GM23338 (cell line): Measurements from ENCODE around the gene BCR. TPM values are rescaled to one million over a fixed set of nuclear protein-coding genes. Genes with fewer than 3 reads are reported as not detected.

Experiments
- ATAC-seq: fragments of 200-7000 bp; cut with Tn5 transposase; 3 replicates; pipeline ENCODE4 v1.9.1; 2020
- DNase-seq: peaks from one replicate; pipeline ENCODE4 v3.0.0-alpha.2; 2015; ENCODE audit warnings: low spot score
- H2AFZ ChIP-seq: fragments of 200-600 bp; sonication (generic); 2 replicates; pipeline ENCODE4 v1.8.0; 2016; ENCODE audit warnings: antibody characterized with exemption, mild to moderate bottlenecking, moderate library complexity
- H3F3A ChIP-seq: fragments of 200-600 bp; sonication (generic); replicated peaks from 2 replicates; pipeline ENCODE4 v1.8.0; 2017; ENCODE audit warnings: antibody characterized with exemption, mixed run types, low read depth
- H3K27ac ChIP-seq: fragments of 200-600 bp; sonication (generic); 2 replicates; pipeline ENCODE4 v1.6.1; 2016; ENCODE audit warnings: low read depth
- H3K27me3 ChIP-seq: fragments of 200-600 bp; sonication (generic); 2 replicates; pipeline ENCODE4 v1.8.0; 2016; ENCODE audit warnings: mild to moderate bottlenecking, mixed run types, moderate library complexity; ENCODE audit not compliant: insufficient read depth
- H3K36me3 ChIP-seq: fragments of 200-600 bp; sonication (generic); 2 replicates; pipeline ENCODE4 v1.8.0; 2016; ENCODE audit warnings: mild to moderate bottlenecking; ENCODE audit not compliant: insufficient read depth
- H3K4me1 ChIP-seq: fragments of 200-600 bp; sonication (generic); 2 replicates; pipeline ENCODE4 v1.8.0; 2016; ENCODE audit warnings: mild to moderate bottlenecking, moderate library complexity; ENCODE audit not compliant: insufficient read depth
- H3K4me2 ChIP-seq: fragments of 200-600 bp; sonication (generic); 2 replicates; pipeline ENCODE4 v1.7.1; 2017; ENCODE audit warnings: mixed run types
- H3K4me3 ChIP-seq: fragments of 200-600 bp; sonication (generic); 2 replicates; pipeline ENCODE4 v1.6.1; 2016; ENCODE audit warnings: mixed run types
- H3K79me2 ChIP-seq: fragments of 200-600 bp; sonication (generic); replicated peaks from 2 replicates; pipeline ENCODE4 v1.8.0; 2017; ENCODE audit warnings: mild to moderate bottlenecking; ENCODE audit not compliant: insufficient read depth
- H3K9me2 ChIP-seq: fragments of 200-600 bp; sonication (generic); 2 replicates; pipeline ENCODE4 v1.8.0; 2017; ENCODE audit not compliant: insufficient read depth
- H4K20me1 ChIP-seq: fragments of 200-600 bp; sonication (generic); replicated peaks from 2 replicates; pipeline ENCODE4 v1.8.0; 2017; ENCODE audit warnings: mild to moderate bottlenecking; ENCODE audit not compliant: insufficient read depth
- H3K27ac Mint-ChIP-seq: 2 replicates; pipeline ENCODE4 v1.8.0; 2020; ENCODE audit warnings: inconsistent platforms, mild to moderate bottlenecking, moderate library complexity, mixed read lengths
- H3K27me3 Mint-ChIP-seq: 3 replicates; pipeline ENCODE4 v1.8.0; 2022; ENCODE audit warnings: low read depth, mild to moderate bottlenecking, moderate library complexity, mixed read lengths, inconsistent platforms; ENCODE audit not compliant: insufficient read depth, poor library complexity
- H3K36me3 Mint-ChIP-seq: 3 replicates; pipeline ENCODE4 v1.8.0; 2021; ENCODE audit warnings: low read depth, mild to moderate bottlenecking, inconsistent platforms, moderate library complexity, mixed read lengths
- H3K4me1 Mint-ChIP-seq: 3 replicates; pipeline ENCODE4 v1.8.0; 2020; ENCODE audit warnings: mild to moderate bottlenecking, inconsistent platforms, mixed read lengths
- H3K4me3 Mint-ChIP-seq: 3 replicates; pipeline ENCODE4 v1.8.0; 2021; ENCODE audit warnings: moderate library complexity, mild to moderate bottlenecking, inconsistent platforms, mixed read lengths
- H3K9me3 Mint-ChIP-seq: 3 replicates; pipeline ENCODE4 v1.8.0; 2020; ENCODE audit warnings: moderate library complexity, mild to moderate bottlenecking, inconsistent platforms, mixed read lengths
- CREB1 ChIP-seq: fragments of 250-450 bp; sonication (Bioruptor Pico); IDR thresholded peaks from 2 replicates; pipeline ENCODE4 v1.5.0; 2020; ENCODE audit warnings: low read depth, mild to moderate bottlenecking, moderate library complexity
- CTCF ChIP-seq, 2 experiments: fragments of 200-600 bp in 1 of 2; sonication (generic) in 1 of 2; conservative IDR thresholded peaks; 2 replicates each; pipeline versions ENCODE4 v1.5.1 to v1.6.1; 2016 to 2017; ENCODE audit warnings: antibody characterized with exemption in 2 of 2, low read depth in 2 of 2, mild to moderate bottlenecking in 2 of 2, moderate library complexity in 1 of 2
- ETS1 ChIP-seq: IDR thresholded peaks from 2 replicates; pipeline ENCODE4 v1.6.1; 2016; ENCODE audit warnings: antibody characterized with exemption
- EZH2 ChIP-seq: fragments of 200-600 bp; sonication (generic); IDR thresholded peaks from one replicate; pipeline ENCODE4 v1.8.0; 2017; ENCODE audit warnings: antibody characterized with exemption, mild to moderate bottlenecking, low read depth; ENCODE audit not compliant: unreplicated experiment
- EZH2phosphoT487 ChIP-seq: fragments of 200-600 bp; sonication (generic); IDR thresholded peaks from one replicate; pipeline ENCODE4 v1.8.1; 2018; ENCODE audit warnings: antibody characterized with exemption; ENCODE audit not compliant: unreplicated experiment
- JUNB ChIP-seq: IDR thresholded peaks from one replicate; pipeline ENCODE4 v1.6.1; 2016; ENCODE audit warnings: antibody characterized with exemption; ENCODE audit not compliant: unreplicated experiment
- NANOG ChIP-seq: IDR thresholded peaks from 2 replicates; pipeline ENCODE4 v1.6.1; 2016; ENCODE audit warnings: antibody characterized with exemption, borderline replicate concordance
- POLR2AphosphoS5 ChIP-seq: IDR thresholded peaks from 2 replicates; pipeline ENCODE4 v1.6.1; 2016; ENCODE audit warnings: antibody characterized with exemption, low read depth
- STAT1 ChIP-seq: IDR thresholded peaks from one replicate; pipeline ENCODE4 v1.6.1; 2016; ENCODE audit warnings: antibody characterized with exemption; ENCODE audit not compliant: unreplicated experiment
- ZNF114 ChIP-seq: fragments of 250-450 bp; sonication (Bioruptor Pico); IDR thresholded peaks from 2 replicates; pipeline ENCODE4 v1.5.0; 2020; ENCODE audit warnings: mild to moderate bottlenecking, moderate library complexity
- ZNF331 ChIP-seq: fragments of 250-450 bp; sonication (Bioruptor Pico); IDR thresholded peaks from 2 replicates; pipeline ENCODE4 v1.5.0; 2020; ENCODE audit warnings: low read depth, mild to moderate bottlenecking, moderate library complexity
- polyA plus RNA-seq: library from polyadenylated mRNA; unstranded; fragments of >200 nt; fragmentation: Nextera tagmentation; extraction: Ambion mirVana; gene quantifications from 2 replicates; pipeline ENCODE4 v1.2.1, GENCODE V29; 2016
- total RNA-seq: library from RNA; depleted of rRNA; stranded (reverse); fragments of >200 nt; shearing (Covaris generic); gene quantifications from 2 replicates; pipeline ENCODE4 v1.2.3, GENCODE V29; 2014
- TF ChIP-seq, protein P1 (sequence below): fragments of 250-450 bp; sonication (Bioruptor Pico); IDR thresholded peaks from 2 replicates; pipeline ENCODE4 v1.5.0; 2020; ENCODE audit warnings: mild to moderate bottlenecking, moderate library complexity
- TF ChIP-seq, protein P2 (sequence below): IDR thresholded peaks from one replicate; pipeline ENCODE4 v1.6.1; 2018; ENCODE audit warnings: antibody characterized with exemption; ENCODE audit not compliant: unreplicated experiment

The BCR gene
- total and polyA plus RNA-seq, 2 experiments from 2014 or later, result 17.7 to 121 TPM

DNA sequence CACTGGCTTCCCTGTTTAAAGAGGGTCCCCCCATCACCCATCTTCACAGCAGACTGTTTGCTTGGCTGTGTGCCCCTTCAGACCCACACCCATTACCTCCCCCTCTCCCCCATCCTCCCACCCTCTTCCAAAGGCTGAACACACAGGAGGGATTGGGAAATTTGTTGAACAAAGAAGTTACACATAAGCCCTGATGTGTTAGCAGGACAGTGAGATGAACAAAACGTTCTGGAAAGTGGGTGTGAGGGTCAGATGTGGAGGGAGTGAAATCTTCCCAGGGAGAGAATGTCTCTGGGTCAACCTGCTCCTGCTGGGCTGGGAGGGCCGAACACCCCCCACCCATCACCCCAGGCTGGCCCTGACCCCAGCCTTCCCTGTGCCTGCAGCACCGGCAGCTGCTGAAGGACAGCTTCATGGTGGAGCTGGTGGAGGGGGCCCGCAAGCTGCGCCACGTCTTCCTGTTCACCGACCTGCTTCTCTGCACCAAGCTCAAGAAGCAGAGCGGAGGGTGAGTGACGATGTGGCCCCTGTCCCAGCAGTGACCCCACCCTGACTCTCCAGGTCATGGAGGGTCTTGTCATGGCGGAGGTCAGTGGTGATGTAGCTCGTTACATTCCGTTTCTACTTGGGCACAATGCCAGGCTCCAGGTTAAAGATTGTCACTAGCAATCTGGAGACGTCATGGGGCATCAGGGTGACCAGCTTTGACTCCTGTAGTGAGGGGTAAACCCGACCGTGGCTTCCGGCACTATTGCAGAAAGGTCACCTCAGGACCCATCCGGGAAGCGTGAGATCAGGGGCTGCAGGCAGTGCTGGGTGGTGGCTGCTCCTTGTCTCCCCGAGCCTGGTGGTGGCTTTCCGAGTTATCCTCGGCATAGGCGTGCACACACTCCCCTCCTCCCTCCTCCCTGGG is 103.5 kb downstream of the BCR start:
- H3K9me2 ChIP-seq, result no peaks in the 10 kb centered on the region
- H3K4me2 ChIP-seq, result no peak overlapping the region
- Mint-ChIP-seq H3K4me3 (no peak overlapping the region), H3K9me3 (no peaks in the 10 kb centered on the region; the same call in 2 of the 3 replicates), H3K36me3 (peaks cover 44% of the 10 kb centered on the region), H3K27ac (no peak overlapping the region), H3K4me1 (0 out of 3 replicates have a peak, but pooled peaks cover 4% of the 10 kb centered on the region), H3K27me3 (peaks cover 20% of the 10 kb centered on the region)
- no peaks in the 10 kb centered on the region for H3K79me2 ChIP-seq
- H4K20me1 ChIP-seq, result 0 out of 2 replicates have a peak, but pooled peaks cover 6% of the 10 kb centered on the region
- TF ChIP-seq, protein P1, sequence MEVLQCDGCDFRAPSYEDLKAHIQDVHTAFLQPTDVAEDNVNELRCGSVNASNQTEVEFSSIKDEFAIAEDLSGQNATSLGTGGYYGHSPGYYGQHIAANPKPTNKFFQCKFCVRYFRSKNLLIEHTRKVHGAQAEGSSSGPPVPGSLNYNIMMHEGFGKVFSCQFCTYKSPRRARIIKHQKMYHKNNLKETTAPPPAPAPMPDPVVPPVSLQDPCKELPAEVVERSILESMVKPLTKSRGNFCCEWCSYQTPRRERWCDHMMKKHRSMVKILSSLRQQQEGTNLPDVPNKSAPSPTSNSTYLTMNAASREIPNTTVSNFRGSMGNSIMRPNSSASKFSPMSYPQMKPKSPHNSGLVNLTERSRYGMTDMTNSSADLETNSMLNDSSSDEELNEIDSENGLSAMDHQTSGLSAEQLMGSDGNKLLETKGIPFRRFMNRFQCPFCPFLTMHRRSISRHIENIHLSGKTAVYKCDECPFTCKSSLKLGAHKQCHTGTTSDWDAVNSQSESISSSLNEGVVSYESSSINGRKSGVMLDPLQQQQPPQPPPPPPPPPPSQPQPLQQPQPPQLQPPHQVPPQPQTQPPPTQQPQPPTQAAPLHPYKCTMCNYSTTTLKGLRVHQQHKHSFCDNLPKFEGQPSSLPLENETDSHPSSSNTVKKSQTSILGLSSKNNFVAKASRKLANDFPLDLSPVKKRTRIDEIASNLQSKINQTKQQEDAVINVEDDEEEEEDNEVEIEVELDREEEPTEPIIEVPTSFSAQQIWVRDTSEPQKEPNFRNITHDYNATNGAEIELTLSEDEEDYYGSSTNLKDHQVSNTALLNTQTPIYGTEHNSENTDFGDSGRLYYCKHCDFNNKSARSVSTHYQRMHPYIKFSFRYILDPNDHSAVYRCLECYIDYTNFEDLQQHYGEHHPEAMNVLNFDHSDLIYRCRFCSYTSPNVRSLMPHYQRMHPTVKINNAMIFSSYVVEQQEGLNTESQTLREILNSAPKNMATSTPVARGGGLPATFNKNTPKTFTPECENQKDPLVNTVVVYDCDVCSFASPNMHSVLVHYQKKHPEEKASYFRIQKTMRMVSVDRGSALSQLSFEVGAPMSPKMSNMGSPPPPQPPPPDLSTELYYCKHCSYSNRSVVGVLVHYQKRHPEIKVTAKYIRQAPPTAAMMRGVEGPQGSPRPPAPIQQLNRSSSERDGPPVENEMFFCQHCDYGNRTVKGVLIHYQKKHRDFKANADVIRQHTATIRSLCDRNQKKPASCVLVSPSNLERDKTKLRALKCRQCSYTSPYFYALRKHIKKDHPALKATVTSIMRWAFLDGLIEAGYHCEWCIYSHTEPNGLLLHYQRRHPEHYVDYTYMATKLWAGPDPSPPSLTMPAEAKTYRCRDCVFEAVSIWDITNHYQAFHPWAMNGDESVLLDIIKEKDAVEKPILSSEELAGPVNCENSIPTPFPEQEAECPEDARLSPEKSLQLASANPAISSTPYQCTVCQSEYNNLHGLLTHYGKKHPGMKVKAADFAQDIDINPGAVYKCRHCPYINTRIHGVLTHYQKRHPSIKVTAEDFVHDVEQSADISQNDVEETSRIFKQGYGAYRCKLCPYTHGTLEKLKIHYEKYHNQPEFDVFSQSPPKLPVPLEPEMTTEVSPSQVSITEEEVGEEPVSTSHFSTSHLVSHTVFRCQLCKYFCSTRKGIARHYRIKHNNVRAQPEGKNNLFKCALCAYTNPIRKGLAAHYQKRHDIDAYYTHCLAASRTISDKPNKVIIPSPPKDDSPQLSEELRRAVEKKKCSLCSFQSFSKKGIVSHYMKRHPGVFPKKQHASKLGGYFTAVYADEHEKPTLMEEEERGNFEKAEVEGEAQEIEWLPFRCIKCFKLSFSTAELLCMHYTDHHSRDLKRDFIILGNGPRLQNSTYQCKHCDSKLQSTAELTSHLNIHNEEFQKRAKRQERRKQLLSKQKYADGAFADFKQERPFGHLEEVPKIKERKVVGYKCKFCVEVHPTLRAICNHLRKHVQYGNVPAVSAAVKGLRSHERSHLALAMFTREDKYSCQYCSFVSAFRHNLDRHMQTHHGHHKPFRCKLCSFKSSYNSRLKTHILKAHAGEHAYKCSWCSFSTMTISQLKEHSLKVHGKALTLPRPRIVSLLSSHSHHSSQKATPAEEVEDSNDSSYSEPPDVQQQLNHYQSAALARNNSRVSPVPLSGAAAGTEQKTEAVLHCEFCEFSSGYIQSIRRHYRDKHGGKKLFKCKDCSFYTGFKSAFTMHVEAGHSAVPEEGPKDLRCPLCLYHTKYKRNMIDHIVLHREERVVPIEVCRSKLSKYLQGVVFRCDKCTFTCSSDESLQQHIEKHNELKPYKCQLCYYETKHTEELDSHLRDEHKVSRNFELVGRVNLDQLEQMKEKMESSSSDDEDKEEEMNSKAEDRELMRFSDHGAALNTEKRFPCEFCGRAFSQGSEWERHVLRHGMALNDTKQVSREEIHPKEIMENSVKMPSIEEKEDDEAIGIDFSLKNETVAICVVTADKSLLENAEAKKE, result no peak
- no peak for TF ChIP-seq ETS1
- TF ChIP-seq, protein P2, sequence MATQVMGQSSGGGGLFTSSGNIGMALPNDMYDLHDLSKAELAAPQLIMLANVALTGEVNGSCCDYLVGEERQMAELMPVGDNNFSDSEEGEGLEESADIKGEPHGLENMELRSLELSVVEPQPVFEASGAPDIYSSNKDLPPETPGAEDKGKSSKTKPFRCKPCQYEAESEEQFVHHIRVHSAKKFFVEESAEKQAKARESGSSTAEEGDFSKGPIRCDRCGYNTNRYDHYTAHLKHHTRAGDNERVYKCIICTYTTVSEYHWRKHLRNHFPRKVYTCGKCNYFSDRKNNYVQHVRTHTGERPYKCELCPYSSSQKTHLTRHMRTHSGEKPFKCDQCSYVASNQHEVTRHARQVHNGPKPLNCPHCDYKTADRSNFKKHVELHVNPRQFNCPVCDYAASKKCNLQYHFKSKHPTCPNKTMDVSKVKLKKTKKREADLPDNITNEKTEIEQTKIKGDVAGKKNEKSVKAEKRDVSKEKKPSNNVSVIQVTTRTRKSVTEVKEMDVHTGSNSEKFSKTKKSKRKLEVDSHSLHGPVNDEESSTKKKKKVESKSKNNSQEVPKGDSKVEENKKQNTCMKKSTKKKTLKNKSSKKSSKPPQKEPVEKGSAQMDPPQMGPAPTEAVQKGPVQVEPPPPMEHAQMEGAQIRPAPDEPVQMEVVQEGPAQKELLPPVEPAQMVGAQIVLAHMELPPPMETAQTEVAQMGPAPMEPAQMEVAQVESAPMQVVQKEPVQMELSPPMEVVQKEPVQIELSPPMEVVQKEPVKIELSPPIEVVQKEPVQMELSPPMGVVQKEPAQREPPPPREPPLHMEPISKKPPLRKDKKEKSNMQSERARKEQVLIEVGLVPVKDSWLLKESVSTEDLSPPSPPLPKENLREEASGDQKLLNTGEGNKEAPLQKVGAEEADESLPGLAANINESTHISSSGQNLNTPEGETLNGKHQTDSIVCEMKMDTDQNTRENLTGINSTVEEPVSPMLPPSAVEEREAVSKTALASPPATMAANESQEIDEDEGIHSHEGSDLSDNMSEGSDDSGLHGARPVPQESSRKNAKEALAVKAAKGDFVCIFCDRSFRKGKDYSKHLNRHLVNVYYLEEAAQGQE, result no peak
- TF ChIP-seq POLR2AphosphoS5, result no peak
- TF ChIP-seq JUNB, result no peak
- no peak for TF ChIP-seq ZNF331
- TF ChIP-seq NANOG, result no peak
- TF ChIP-seq CTCF (conservative IDR thresholded peaks at IDR 0.05; ENCODE audit: low read depth in 2 of 2), result no peak
- TF ChIP-seq ZNF114 (CRISPR knock-in tag), result no peak
- no peak for TF ChIP-seq CREB1 (CRISPR knock-in tag)
- TF ChIP-seq EZH2phosphoT487, result no peak
- TF ChIP-seq EZH2, result no peak
- TF ChIP-seq STAT1, result no peak
- H3K36me3 ChIP-seq, result peaks cover 4% of the 10 kb centered on the region
- no peaks in the 10 kb centered on the region for H3K4me1 ChIP-seq
- H3F3A ChIP-seq, result no peaks in the 10 kb centered on the region
- H3K27me3 ChIP-seq, result no peaks in the 10 kb centered on the region
- ATAC-seq (no peak), DNase-seq (no peak)
- H3K4me3 ChIP-seq, result no peak overlapping the region
- H3K27ac ChIP-seq, result no peak overlapping the region
- H2AFZ ChIP-seq, result no peak overlapping the region
